Measurements from ENCODE around the gene SEPTIN10.

SEPTIN10 gene

DNA sequence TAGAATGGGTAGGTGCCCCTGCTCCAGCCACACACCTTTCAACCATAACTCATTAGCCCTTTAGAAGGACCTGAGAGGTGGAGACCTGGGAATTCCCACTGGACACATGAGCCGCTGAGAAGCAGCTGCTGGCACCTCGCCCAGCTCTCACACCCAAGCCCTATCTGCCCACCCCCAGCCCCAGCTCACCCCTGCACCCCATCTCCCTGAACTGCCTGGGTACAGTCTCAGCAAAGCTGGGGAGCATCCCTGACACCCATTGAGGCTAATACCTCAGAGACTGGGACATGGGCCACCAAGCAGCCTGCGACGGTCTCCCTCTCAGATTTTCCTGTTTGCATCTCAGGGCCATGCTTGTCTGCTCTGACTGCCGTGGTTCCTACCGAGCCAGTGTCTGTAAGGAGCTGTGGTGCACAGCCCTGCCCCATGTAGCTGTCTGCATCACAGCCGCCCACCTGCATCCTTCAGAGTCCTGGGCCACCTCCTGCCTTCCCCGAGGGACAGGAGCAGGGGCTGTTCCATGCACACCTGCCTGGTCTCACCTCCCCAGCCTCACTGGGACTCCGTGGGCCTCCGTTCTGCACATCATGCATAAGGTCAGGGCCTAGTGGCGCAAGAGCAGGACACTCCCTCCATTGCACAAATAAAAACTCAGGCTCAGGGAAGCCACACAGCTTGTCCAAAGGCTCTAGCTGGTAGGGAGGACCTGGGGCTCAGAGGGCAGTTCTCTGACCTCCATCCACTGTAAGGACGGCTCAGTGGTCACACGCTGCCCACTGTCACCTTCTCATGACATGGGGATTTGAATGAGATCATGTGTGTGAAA, 90.0 kb downstream of the SEPTIN10 start:
- Histone ChIP-seq H3K27ac (ENCODE audit: low read depth, low read length) (no peak overlapping the region), H3K4me1 (ENCODE audit: insufficient read depth, low read length) (no peaks in the 10 kb centered on the region), H3K27me3 (ENCODE audit: control insufficient read depth in 1 of 2, insufficient read depth in 2 of 2, low read length in 2 of 2) (no peaks in the 10 kb centered on the region), H3K9ac (ENCODE audit: low read length) (no peak overlapping the region), H3K9me3 (ENCODE audit: low read length) (no peaks in the 10 kb centered on the region), H3K4me3 (ENCODE audit: low read depth in 1 of 2, low read length in 2 of 2) (no peak overlapping the region), H3K36me3 (ENCODE audit: insufficient read depth, low read length) (no peaks in the 10 kb centered on the region)

GRCh38 chr2:109523121-109523520, 90.6 kb downstream of the SEPTIN10 start:
- no peaks in the 10 kb centered on the region for H3K36me3 ChIP-seq (ENCODE audit: insufficient read depth, low read length)
- H3K4me1 ChIP-seq (ENCODE audit: insufficient read depth, low read length), result no peaks in the 10 kb centered on the region
- no peaks in the 10 kb centered on the region for H3K9me3 ChIP-seq (ENCODE audit: low read length)
- no peak overlapping the region for H3K9ac ChIP-seq (ENCODE audit: low read length)
- H3K27me3 ChIP-seq (ENCODE audit: control insufficient read depth in 1 of 2, insufficient read depth in 2 of 2, low read length in 2 of 2), result no peaks in the 10 kb centered on the region
- no peak overlapping the region for H3K27ac ChIP-seq (ENCODE audit: low read depth, low read length)
- no peak overlapping the region for H3K4me3 ChIP-seq (ENCODE audit: low read depth in 1 of 2, low read length in 2 of 2)

DNA sequence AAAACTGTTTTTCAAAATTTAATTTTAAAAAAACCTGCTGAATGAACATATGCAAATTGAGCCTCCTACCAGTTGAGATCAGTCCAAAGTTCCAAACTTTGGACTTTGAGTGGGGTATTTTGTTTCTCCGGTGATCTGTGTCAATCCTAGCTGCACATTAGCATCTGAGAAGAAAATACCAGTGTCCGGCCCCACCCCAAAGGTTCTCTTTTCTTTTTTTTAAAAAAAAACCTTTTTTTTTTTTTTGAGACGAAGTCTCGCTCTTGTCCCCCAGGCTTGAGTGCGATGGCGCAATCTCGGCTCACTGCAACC, 91.7 kb downstream of the SEPTIN10 start:
- Histone ChIP-seq H3K9me3 (ENCODE audit: low read length) (no peaks in the 10 kb centered on the region), H3K27ac (ENCODE audit: low read depth, low read length) (no peak overlapping the region), H3K4me1 (ENCODE audit: insufficient read depth, low read length) (no peaks in the 10 kb centered on the region), H3K9ac (ENCODE audit: low read length) (no peak overlapping the region), H3K36me3 (ENCODE audit: insufficient read depth, low read length) (no peaks in the 10 kb centered on the region), H3K4me3 (ENCODE audit: low read depth in 1 of 2, low read length in 2 of 2) (no peak overlapping the region), H3K27me3 (ENCODE audit: control insufficient read depth in 1 of 2, insufficient read depth in 2 of 2, low read length in 2 of 2) (no peaks in the 10 kb centered on the region)

GRCh38 chr2:109521233-109522062, 92.3 kb downstream of the SEPTIN10 start:
- H3K9ac ChIP-seq (ENCODE audit: low read length), result no peak overlapping the region
- H3K4me3 ChIP-seq (ENCODE audit: low read depth in 1 of 2, low read length in 2 of 2), result no peak overlapping the region
- H3K27me3 ChIP-seq (ENCODE audit: control insufficient read depth in 1 of 2, insufficient read depth in 2 of 2, low read length in 2 of 2), result no peaks in the 10 kb centered on the region
- H3K9me3 ChIP-seq (ENCODE audit: low read length), result no peaks in the 10 kb centered on the region
- no peak overlapping the region for H3K27ac ChIP-seq (ENCODE audit: low read depth, low read length)
- no peaks in the 10 kb centered on the region for H3K4me1 ChIP-seq (ENCODE audit: insufficient read depth, low read length)
- no peaks in the 10 kb centered on the region for H3K36me3 ChIP-seq (ENCODE audit: insufficient read depth, low read length)

GRCh38 chr2:109519513-109519912, 94.3 kb downstream of the SEPTIN10 start:
- Histone ChIP-seq H3K4me3 (ENCODE audit: low read depth in 1 of 2, low read length in 2 of 2) (no peak overlapping the region), H3K9me3 (ENCODE audit: low read length) (no peaks in the 10 kb centered on the region), H3K4me1 (ENCODE audit: insufficient read depth, low read length) (peaks cover 11% of the 10 kb centered on the region), H3K36me3 (ENCODE audit: insufficient read depth, low read length) (no peaks in the 10 kb centered on the region), H3K27me3 (ENCODE audit: control insufficient read depth in 1 of 2, insufficient read depth in 2 of 2, low read length in 2 of 2) (no peaks in the 10 kb centered on the region), H3K27ac (ENCODE audit: low read depth, low read length) (no peak overlapping the region), H3K9ac (ENCODE audit: low read length) (no peak overlapping the region)

- Histone ChIP-seq H3K9ac (ENCODE audit: low read length) (no peak overlapping the region), H3K36me3 (ENCODE audit: insufficient read depth, low read length) (no peaks in the 10 kb centered on the region), H3K4me3 (ENCODE audit: low read depth in 1 of 2, low read length in 2 of 2) (no peak overlapping the region), H3K27me3 (ENCODE audit: control insufficient read depth in 1 of 2, insufficient read depth in 2 of 2, low read length in 2 of 2) (no peaks in the 10 kb centered on the region), H3K4me1 (ENCODE audit: insufficient read depth, low read length) (peaks cover 24% of the 10 kb centered on the region), H3K9me3 (ENCODE audit: low read length) (no peaks in the 10 kb centered on the region), H3K27ac (ENCODE audit: low read depth, low read length) (no peak overlapping the region)
Measured at GRCh38 chr2:109517118-109517889, 96.5 kb downstream of the SEPTIN10 start.

DNA sequence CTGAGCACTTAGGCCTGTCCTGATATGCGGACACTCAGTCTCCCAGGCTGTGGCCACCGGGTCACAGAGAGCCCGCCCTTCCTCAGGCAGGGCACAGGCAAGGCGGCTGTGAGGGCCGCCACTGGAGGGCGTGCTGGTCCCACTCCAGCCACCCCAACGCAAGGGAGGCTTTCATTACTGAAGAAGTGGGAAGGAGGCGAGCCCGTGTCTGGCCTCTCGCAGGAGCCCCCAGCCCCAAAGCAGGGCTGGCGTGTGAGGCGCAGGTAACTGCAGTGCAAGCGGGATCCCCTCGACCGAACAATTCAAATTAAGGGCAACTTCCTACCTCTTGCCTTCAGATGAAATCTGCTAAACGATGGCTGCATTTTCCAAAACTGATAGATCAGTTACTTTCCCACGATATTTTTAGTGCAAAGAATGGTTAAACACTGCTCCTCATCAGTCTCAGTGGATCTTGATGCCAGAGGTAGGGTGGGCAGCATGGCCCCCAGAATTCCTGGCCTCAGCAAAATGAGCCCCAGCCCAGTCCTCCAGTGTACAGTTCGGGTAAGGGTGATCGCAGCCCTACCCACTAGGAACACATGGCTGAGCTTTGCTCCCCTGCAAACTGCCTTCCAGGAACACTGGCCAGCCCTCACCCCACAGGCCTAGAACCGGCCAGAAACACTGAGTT, 97.2 kb downstream of the SEPTIN10 start:
- Histone ChIP-seq H3K4me1 (ENCODE audit: insufficient read depth, low read length) (peaks cover 24% of the 10 kb centered on the region), H3K9ac (ENCODE audit: low read length) (no peak overlapping the region), H3K27ac (ENCODE audit: low read depth, low read length) (no peak overlapping the region), H3K36me3 (ENCODE audit: insufficient read depth, low read length) (no peaks in the 10 kb centered on the region), H3K4me3 (ENCODE audit: low read depth in 1 of 2, low read length in 2 of 2) (no peak overlapping the region), H3K27me3 (ENCODE audit: control insufficient read depth in 1 of 2, insufficient read depth in 2 of 2, low read length in 2 of 2) (no peaks in the 10 kb centered on the region), H3K9me3 (ENCODE audit: low read length) (no peaks in the 10 kb centered on the region)

DNA sequence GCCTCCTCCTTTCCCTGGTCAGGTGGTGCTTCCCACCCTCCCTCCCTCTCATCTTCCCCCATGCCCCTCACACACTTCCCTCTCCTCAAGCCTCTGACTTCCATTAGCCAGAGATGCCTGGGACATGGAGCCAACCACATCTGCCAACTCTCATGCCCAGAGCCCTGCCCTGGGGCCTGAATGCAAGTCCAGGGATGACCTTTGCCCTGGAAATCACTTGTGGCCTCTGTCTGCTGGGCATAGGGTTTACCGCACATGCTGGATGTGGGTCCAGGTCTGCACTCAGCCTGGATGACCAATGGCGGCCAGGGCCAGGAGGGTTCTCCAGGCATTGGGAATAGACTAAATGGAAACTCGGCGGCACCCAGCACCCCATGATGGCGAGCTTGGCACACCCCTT, 98.9 kb downstream of the SEPTIN10 start:
- Histone ChIP-seq H3K4me3 (ENCODE audit: low read depth in 1 of 2, low read length in 2 of 2) (no peak overlapping the region), H3K9ac (ENCODE audit: low read length) (peak overlapping the region; percentile 21), H3K4me1 (ENCODE audit: insufficient read depth, low read length) (peaks cover 24% of the 10 kb centered on the region), H3K27me3 (ENCODE audit: control insufficient read depth in 1 of 2, insufficient read depth in 2 of 2, low read length in 2 of 2) (no peaks in the 10 kb centered on the region), H3K36me3 (ENCODE audit: insufficient read depth, low read length) (no peaks in the 10 kb centered on the region), H3K9me3 (ENCODE audit: low read length) (no peaks in the 10 kb centered on the region), H3K27ac (ENCODE audit: low read depth, low read length) (peak overlapping the region; percentile 86)

DNA sequence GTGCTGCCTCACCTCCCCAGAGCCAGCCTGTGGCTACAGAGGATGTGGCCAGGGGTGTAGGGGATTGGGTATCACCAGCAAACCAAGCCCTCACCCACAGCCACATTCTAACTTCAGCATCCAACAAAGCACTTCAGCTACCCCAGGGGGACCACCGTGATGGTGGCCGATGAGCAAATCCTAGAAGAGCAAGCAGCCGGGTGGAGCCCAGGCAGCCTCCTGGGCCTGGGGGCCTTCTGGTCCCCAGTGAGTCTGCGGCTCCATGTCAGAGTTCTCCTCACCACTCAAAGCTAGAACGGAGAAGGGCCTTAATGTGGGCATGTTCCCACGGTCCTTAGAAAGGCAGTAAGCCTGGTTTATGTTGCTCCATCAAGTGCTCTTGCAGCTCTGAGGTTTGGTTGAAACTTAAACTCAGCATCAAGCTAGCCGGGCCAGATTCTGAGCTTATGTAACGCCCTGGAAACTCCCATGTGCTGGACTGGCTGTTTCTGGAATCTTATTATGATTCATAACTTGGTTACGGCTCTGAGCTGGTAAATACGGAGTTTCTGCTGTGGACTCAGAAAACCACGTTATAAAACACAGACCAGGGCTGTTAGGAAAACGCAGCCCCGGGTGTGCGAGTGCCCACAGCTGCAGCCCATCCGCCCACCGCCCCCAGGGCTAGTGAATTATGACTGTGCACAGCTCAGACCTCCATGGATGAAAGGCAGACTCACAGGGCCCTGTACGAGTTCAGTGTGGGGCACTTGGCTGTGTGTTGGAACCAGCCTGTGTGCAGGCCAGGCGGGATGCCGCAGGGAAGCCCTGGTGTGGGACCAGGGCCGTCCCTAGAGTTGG, 99.8 kb downstream of the SEPTIN10 start:
- H3K36me3 ChIP-seq (ENCODE audit: insufficient read depth, low read length), result no peaks in the 10 kb centered on the region
- H3K4me1 ChIP-seq (ENCODE audit: insufficient read depth, low read length), result peaks cover 24% of the 10 kb centered on the region
- H3K27me3 ChIP-seq (ENCODE audit: control insufficient read depth in 1 of 2, insufficient read depth in 2 of 2, low read length in 2 of 2), result no peaks in the 10 kb centered on the region
- H3K9ac ChIP-seq (ENCODE audit: low read length), result peak overlapping the region; percentile 21
- H3K27ac ChIP-seq (ENCODE audit: low read depth, low read length), result peak overlapping the region; percentile 86
- H3K9me3 ChIP-seq (ENCODE audit: low read length), result no peaks in the 10 kb centered on the region
- no peak overlapping the region for H3K4me3 ChIP-seq (ENCODE audit: low read depth in 1 of 2, low read length in 2 of 2)

DNA sequence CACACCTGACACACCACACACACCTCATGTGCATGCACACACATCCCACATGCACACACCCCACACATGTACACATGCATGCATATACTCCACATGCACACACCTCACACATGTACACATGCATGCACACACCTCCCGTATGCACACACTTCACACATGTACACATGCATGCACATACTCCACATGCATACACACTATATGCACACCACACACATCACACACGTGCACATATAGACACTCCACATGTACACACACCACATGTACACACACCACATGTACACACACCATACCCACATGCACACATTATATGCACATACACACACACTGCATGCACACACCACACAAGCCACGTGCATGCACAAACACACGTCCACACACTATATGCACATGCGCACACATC, 100.5 kb downstream of the SEPTIN10 start:
- Histone ChIP-seq H3K4me1 (ENCODE audit: insufficient read depth, low read length) (peaks cover 24% of the 10 kb centered on the region), H3K27me3 (ENCODE audit: control insufficient read depth in 1 of 2, insufficient read depth in 2 of 2, low read length in 2 of 2) (no peaks in the 10 kb centered on the region), H3K27ac (ENCODE audit: low read depth, low read length) (peak overlapping the region; percentile 86), H3K36me3 (ENCODE audit: insufficient read depth, low read length) (no peaks in the 10 kb centered on the region), H3K4me3 (ENCODE audit: low read depth in 1 of 2, low read length in 2 of 2) (no peak overlapping the region), H3K9me3 (ENCODE audit: low read length) (no peaks in the 10 kb centered on the region), H3K9ac (ENCODE audit: low read length) (no peak overlapping the region)

Measured in muscle layer of colon (tissue), 2 donors.